Measurements from ENCODE around the gene TMC5. TPM values are rescaled to one million over a fixed set of nuclear protein-coding genes. Genes with fewer than 3 reads are reported as not detected.

The TMC5 gene
- total RNA-seq, 2 donors from 2014 or later: 0.16 TPM; not detected in 1

DNA sequence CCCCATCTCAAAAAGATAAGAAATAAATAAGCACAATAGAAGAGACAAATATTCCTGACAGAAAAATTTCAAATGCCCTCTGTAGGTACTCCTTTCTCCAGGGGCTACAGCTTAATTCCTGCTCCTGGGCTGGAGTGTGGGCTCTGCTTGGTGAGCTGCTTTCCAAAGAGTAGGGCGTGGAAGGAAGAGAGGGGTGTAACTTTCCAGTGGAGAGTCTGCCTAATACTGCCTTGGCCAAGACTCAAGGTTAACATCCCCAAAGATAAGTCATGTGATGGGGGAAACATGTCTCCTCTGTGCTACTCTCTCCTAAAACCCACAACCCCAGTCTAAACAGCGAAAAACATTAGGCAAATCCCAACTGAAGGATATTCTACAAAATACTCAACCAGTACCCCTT is 42.7 kb downstream of the TMC5 start:
- TF ChIP-seq, protein P1, sequence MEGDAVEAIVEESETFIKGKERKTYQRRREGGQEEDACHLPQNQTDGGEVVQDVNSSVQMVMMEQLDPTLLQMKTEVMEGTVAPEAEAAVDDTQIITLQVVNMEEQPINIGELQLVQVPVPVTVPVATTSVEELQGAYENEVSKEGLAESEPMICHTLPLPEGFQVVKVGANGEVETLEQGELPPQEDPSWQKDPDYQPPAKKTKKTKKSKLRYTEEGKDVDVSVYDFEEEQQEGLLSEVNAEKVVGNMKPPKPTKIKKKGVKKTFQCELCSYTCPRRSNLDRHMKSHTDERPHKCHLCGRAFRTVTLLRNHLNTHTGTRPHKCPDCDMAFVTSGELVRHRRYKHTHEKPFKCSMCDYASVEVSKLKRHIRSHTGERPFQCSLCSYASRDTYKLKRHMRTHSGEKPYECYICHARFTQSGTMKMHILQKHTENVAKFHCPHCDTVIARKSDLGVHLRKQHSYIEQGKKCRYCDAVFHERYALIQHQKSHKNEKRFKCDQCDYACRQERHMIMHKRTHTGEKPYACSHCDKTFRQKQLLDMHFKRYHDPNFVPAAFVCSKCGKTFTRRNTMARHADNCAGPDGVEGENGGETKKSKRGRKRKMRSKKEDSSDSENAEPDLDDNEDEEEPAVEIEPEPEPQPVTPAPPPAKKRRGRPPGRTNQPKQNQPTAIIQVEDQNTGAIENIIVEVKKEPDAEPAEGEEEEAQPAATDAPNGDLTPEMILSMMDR (IDR thresholded peaks at IDR 0.05): no peak
- H3K9me3 ChIP-seq: no peaks in the 10 kb centered on the region
- H3K4me1 ChIP-seq: no peaks in the 10 kb centered on the region
- H3K27ac ChIP-seq: no peak overlapping the region
- no peak for DNase-seq (ENCODE audit: low spot score)
- no peak overlapping the region for H3K4me3 ChIP-seq
- no peaks in the 10 kb centered on the region for H3K27me3 ChIP-seq
- H3K36me3 ChIP-seq: no peaks in the 10 kb centered on the region

DNA sequence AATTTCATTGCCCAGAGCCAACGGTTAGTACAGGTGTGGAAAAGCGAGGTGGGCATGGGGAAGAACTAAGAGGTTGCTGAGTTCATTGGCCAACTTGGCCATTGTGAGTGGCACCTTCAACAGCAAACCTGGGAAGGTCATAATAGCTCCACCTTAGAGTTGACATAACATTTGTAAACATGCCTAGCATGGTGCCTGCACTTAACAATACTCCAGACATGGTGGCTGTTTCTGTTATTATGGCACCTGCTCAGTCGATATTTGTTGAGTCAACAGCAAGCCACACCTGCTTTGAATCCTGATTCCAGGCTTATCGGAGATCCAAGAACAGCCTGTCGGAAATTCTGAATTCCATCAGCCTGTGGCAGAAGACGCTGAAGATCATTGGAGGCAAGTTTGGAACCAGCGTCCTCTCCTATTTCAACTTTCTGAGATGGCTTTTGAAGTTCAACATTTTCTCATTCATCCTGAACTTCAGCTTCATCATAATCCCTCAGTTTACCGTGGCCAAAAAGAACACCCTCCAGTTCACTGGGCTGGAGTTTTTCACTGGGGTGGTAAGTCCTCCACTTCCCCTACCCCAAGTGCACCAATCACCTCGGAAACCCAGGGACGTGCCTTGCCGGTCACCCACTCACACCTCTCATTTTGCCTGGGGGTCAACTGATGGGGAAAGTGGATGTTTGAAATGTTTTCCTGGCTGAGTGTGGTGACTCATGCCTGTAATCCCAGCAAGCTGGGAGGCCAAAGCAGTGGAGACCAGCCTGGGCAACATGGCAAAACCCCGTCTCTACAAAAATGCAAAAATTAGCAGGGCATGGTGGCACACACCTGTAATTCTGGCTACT is 46.0 kb downstream of the TMC5 start:
- no peaks in the 10 kb centered on the region for H3K27me3 ChIP-seq
- TF ChIP-seq, protein P1 (IDR thresholded peaks at IDR 0.05): no peak
- DNase-seq (ENCODE audit: low spot score): no peak
- H3K9me3 ChIP-seq: no peaks in the 10 kb centered on the region
- no peak overlapping the region for H3K4me3 ChIP-seq
- no peaks in the 10 kb centered on the region for H3K4me1 ChIP-seq
- H3K36me3 ChIP-seq: no peaks in the 10 kb centered on the region
- H3K27ac ChIP-seq: no peak overlapping the region

DNA sequence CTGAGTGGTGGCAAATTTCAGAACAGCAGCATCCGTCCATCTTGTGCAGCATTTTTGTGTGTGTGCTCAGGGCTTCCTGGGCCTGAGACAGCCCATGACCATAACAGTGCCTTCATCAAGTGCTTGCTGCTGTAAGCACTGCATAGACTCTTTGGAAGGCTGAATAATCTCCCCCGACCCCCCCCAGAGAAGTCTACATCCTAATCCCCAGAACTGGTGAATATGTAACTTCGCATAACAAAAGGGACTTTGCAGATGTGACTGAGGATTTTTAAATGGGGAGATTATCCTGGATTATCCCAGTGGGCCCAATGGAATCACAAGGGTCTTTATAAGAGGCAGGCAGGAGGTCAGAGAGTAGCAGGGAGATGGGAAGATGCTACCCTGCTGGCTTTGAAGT is 50.6 kb downstream of the TMC5 start:
- H3K9me3 ChIP-seq: no peaks in the 10 kb centered on the region
- no peak overlapping the region for H3K27ac ChIP-seq
- no peaks in the 10 kb centered on the region for H3K4me1 ChIP-seq
- DNase-seq (ENCODE audit: low spot score): no peak
- no peaks in the 10 kb centered on the region for H3K36me3 ChIP-seq
- TF ChIP-seq, protein P1 (IDR thresholded peaks at IDR 0.05): no peak
- H3K27me3 ChIP-seq: no peaks in the 10 kb centered on the region
- H3K4me3 ChIP-seq: no peak overlapping the region

DNA sequence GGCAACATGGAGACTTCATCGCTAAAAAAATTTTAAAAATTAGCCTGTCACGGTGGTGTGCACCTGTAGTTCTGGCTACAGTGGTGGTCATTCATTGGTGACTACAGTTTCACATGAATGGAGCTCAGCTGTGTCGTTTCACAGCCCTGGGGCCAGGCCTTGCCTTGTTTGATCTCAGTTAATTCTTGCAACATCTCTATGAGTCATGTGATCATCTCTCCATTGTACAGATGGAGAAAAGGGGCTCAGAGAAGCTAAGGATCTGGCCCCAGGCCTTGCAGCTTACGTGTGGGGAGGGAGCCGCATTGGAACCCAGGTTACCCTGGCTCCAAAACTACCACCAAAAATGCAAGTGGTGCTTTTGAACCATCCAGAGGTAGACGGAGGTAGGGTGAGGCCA is 54.8 kb downstream of the TMC5 start:
- no peaks in the 10 kb centered on the region for H3K9me3 ChIP-seq
- TF ChIP-seq, protein P1 (IDR thresholded peaks at IDR 0.05): no peak
- no peak for DNase-seq (ENCODE audit: low spot score)
- no peaks in the 10 kb centered on the region for H3K36me3 ChIP-seq
- H3K4me3 ChIP-seq: no peak overlapping the region
- H3K27ac ChIP-seq: no peak overlapping the region
- no peaks in the 10 kb centered on the region for H3K4me1 ChIP-seq
- H3K27me3 ChIP-seq: no peaks in the 10 kb centered on the region

DNA sequence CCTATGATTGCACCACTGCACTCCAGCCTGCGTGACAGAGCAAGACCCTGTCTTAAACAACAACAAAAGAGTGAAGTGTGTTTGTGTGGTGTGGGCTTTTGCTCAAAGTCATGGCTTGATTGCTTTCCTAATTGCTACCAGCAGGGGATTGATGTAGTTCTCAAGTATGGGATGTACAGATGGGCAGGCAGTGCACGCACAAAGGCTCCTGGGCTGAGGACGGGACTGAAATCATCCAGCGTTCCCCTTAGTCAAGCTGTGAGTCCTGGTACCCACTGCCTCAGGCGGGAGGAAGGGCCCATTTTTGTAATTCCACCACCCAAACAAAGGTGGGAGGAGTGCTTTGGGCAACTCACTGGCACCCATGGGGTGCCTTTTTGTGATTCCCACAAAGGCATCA is 56.9 kb downstream of the TMC5 start:
- Histone ChIP-seq H3K9me3 (no peaks in the 10 kb centered on the region), H3K36me3 (no peaks in the 10 kb centered on the region), H3K27me3 (no peaks in the 10 kb centered on the region), H3K27ac (no peak overlapping the region), H3K4me1 (no peaks in the 10 kb centered on the region), H3K4me3 (no peak overlapping the region)
- DNase-seq (ENCODE audit: low spot score): no peak
- TF ChIP-seq, protein P1 (IDR thresholded peaks at IDR 0.05): no peak

DNA sequence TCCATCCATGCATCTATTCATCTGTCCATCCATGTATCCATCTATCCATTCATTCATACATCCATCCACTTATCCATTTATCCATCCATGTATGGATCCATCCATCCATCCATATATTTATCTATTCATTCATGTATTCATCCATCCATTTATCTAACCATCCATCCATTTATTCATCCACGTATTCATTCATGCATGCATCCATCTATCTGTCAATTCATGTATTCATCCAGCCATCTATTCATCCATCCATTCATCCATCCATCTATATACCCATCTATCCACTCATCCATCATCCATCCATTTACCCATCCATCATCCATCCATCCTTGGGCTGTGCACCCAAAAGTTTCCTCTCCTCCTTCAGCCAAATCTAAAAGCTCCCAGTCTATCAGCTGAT is 60.8 kb downstream of the TMC5 start:
- H3K36me3 ChIP-seq: no peaks in the 10 kb centered on the region
- TF ChIP-seq, protein P1 (IDR thresholded peaks at IDR 0.05): no peak

More for the DNA sequence above, 60.8 kb downstream of the TMC5 start:
- no peaks in the 10 kb centered on the region for H3K4me1 ChIP-seq
- H3K27ac ChIP-seq: no peak overlapping the region
- no peak for DNase-seq (ENCODE audit: low spot score)
- no peaks in the 10 kb centered on the region for H3K27me3 ChIP-seq
- H3K4me3 ChIP-seq: no peak overlapping the region
- no peaks in the 10 kb centered on the region for H3K9me3 ChIP-seq

Measured in right atrium auricular region (tissue), 2 donors.